HG02798 (cell line): ENCODE data around the gene TTC21B.

Experiments used
- ATAC-seq: cut with Tn5 transposase; IDR thresholded peaks from one replicate; pipeline ENCODE4 v1.9.1; 2021; ENCODE audit warnings: mild to moderate bottlenecking; ENCODE audit not compliant: unreplicated experiment, poor library complexity

The TTC21B gene

DNA sequence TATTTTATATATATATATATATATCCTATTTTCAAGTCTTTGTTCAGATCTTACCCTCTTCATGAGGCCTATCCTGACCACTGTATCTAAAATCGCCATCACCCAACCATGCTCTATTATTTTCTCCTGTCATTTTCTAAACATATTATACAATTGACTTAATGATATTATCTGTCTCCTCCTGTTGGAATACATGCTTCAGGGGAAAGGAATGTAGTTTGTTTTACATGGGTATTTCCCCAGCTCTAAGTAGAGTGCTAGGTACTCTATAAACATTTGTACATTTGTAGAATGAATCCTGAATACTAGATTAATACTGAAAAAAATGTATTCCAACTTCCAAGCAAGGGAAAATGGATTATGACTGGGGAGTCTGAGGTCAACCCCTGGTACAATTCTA lies 26.2 kb downstream of the TTC21B start:
- no peak for ATAC-seq

DNA sequence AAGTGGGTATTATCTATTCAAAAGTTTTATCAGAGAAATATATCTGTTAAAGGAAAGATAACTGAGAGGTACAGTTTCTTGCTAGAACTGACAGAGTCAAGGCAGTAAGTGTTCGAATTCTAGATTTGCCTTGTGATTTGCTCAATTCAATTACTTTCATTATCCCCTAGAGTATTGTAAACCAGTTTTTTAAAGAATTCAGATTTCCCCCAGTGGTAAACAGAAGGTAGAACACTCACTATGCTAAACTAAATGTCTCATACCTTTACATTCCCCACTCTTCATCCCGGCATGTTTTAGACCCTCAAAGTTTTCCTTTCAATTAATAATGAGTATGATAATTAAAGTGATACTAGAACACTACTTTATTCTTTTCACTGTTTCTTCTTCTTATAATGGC lies 28.6 kb downstream of the TTC21B start:
- ATAC-seq = no peak

DNA sequence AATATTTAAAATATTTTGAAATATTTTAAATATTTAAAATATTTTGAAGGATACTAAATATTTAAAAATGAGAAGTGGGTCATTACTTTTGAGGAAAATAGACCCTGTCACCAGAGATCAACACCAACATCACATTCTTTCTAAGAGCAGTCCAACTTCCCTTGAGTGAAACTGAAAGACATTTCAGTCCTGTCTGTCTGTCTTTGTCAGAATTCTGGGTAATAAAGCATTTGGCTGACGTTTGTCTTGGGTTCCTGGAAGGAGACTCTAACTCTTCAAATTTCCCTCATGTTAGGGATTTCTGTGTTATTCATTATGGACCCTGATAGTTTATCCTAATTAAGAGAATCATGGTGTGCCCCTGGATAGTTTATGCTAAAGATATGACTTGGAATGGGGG lies 32.8 kb downstream of the TTC21B start:
- no peak for ATAC-seq

DNA sequence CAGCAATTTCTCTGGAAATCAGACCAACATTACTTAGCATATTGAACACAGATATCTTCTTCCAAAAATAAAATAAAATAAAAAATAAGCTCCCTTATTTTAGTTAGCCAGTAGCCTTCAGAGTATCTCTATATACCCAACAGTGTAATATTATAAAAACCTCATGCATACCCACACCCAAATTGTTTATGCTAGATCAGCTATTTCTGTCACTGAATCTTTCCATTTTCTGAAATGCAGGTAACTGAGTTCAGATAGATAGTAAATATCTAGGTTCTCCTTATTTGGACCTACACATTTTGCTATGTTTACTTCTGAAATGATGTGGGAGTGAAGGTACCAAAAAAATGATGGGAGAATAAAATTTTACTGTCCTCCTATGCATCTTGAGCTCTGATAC lies 39.9 kb downstream of the TTC21B start:
- no peak for ATAC-seq

DNA sequence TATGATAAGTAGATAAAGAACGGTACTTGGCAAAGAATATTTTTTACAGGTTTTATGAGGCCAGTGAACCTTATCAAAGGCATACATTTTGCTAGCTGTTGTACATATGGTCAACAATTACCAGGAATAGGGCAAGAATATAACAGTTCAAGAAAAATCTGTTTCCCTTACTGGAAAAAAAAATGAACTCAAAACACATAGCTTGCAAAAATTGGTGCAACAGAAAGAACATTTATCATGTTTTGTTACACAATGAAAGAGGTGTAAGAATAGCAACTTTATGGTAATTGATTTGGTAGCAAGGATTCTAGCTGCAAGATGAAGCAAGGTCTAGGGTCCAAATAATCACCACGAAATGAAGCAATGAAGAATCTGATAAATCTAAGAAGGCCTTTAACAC lies 41.6 kb downstream of the TTC21B start:
- ATAC-seq = no peak

DNA sequence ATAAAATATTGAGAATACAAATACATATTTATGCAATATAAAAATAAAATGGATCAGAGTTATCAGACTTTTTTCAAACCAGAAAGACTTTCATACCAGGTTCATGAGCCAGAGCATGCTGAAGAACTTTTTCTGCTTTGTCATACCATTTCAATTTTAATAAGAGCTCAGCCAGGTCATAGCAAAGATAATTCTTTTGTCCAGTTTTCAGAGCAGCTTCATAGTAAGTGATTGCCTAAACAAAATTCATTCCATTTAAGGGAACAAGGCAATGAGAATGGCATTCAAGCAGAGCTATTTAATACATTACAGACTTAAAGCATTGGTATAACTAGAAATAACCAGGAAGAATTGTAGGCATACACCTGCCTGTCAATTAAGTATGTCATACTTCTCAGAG lies 42.3 kb downstream of the TTC21B start:
- ATAC-seq = no peak

DNA sequence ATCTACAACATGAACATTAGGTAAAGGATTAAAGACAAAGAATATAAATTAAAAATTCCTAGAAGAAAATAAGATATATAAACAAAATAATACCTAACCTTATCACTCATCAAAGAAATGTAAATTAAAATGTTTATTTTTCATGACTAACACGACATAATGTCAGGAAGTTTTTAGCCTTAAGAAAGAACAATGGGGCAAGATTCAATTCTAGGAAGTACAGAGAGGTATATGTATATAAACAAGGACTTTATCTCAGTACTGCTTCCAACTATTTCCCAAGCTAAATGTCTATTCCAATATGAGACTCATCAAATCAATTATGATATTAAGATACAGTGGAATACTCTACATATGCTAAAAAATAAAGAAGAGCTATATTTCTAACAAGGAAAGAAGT lies 44.1 kb downstream of the TTC21B start:
- no peak for ATAC-seq

DNA sequence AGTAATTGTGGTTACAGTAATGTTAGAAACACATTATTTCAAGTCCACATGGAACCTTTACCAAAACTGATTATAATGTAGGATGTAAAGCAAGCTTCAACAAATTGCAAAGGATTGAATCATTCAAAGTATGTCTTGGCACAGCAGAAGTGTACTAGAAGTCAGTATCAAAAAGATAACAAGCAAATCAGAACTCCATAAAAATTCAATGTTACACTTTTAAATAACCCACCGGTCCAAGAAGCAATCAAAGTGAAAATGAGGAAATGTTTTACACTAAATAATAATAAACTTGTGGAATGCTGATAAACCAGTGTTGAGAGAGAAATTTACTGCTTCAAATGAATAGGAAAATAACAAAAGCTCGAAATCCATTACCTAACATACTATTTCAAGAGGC lies 47.7 kb downstream of the TTC21B start:
- no peak for ATAC-seq

DNA sequence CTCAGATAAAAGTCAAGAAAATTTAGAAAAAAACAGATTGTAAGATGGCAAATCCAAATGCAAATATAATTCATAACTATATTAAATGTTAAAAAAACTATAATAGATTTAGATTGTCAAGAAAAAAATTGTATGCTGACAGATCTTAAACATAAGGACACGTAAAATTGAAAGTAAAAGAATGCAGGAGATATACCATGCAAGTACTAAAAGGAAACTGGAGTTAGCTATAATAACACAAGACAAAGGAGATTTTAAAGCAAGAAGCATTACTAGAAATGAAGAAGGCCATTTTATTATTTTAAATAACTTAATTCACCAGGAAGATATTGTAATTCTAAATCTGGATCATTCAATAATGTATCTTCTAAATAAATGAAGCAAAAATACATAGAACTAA lies 48.3 kb downstream of the TTC21B start:
- no peak for ATAC-seq

DNA sequence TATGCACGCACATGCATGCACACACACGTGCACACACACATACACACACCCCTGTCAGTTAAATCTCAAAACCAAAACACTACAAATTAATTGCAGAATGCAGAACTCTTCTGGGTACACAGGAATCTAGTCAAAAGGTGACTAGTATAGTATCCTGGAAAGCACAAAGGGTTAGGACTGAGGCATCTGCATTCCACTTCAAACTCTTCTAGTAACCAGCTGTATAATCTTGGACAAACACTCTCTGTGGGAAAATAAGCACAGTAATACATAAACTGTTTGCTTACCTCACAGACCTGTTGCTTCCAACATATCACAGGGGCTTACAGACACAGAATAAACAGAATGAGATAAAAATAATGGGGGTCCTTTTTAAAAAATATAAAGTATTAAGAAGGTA lies 49.1 kb downstream of the TTC21B start:
- ATAC-seq = no peak

DNA sequence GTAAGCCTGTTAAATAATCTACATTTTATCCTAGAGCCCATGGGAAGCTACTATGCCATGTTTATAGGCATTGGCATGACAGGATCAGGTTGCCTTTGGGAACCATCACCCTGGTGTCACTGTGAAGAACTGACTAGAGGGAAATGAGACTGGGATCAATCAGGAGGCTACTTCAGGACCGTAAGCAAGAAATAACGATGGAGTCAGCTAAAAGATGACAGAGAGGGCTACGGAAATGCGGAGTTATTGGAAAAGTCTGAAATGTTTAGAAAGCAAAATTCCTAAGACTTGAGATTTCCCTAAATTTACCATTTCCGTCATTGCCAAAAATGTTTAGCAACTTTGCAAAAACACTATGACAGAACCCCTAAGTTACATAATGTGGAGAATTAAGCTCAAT lies 50.2 kb downstream of the TTC21B start:
- ATAC-seq = no peak

DNA sequence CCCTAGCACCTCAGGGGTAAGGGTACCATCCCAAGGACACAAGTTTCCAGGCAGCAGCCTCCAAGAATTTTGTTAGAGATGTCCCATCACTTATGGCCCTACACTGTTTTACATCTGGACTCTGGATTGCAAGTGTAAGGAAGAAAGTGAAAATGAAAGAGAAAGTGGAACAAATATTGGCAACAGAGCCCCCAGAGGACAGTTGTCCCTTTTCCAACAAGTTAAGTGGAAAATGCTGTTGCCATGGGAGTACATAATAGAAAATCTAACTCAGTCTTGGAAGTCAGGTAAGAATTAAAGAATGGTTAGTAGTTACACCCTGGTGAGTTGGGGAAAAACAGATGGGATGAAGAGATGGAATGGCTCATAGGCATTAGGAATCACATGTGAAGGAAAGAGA lies 50.6 kb downstream of the TTC21B start:
- ATAC-seq = peak; percentile 56

DNA sequence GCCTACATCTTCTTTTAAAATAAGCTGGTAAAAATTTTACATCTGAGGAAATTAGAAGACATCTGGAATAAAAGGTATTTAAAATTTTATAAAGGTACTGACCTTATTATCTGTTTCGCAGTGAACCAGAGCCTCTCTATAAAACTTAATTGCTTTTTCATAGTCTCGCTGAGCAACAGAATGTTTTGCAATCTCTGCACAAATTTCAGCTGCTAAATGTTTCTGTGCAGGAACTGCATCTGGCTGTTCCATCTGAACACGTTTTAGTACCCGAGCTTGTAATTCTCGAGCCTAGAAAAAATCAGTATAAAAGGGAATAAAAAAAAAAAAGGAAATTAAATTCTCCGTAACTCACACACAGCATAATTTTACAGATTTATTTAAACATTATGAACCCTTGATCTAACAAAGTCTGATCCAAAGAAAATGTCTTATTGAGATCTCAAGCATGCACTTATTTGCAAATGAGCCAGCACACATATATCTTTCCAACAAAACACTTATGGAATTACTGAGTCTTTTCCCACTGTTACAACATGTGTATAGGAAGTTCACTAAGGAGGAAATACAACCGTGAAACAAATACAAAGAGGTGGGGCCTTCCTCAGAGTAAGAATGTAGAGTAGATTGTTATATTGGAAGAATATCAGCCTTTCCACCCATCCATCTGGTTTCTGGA lies 51.8 kb downstream of the TTC21B start:
- ATAC-seq = no peak

DNA sequence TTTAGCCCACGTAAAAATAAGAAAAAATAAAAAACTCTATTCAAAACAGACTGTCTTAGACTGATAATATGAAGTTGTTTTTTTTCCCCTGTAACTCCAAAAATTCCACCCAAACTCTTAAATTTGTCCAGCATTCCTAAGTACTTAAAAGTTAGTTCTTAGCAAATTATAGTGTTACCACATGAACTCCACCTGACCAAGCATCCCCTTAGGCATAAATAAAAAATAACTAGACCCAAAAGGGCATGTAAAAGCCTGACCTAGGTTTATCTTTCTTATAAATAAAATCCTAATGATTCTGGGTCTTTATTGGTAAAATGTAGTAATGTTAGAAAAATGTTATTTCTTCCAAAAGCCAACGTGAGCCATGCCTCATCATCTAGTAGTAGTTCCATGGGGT lies 54.3 kb downstream of the TTC21B start:
- ATAC-seq = no peak

DNA sequence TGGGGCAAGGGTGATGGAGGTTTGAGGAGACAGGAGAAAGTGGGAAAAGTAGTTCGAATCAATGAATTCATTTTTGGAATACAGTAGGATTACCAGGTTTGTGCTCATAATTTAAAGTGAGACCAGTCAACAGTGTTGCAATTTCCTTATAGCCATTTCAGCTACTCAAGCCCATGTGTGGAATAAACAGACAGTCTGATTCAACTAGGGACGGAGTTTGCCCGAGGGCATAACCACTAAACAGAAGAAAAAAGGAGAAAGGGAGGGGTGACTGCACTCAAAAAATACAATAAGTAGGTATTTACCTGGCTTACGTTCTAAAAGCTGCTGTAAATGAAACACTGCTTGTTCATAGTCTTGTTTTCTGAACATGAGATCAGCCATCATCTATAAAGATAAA lies 55.2 kb downstream of the TTC21B start:
- ATAC-seq = no peak

DNA sequence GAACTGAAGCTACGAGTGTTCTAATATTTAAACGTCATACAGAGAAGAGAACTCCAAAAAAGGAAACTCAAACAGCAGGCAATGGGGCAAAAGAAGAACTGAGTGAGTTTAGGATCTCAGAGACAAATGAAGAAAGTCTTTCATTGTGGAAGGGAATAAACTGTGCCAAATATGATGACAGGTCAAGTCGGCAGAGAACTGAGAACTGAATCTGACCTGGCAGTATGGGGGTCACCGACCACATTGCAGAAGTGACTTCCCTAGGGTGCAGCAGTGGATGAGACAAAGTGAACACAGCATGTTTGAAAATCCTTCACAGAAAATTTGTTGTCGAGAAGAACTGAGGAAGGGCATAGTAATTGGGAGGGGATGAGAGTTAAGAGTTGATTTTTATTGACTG lies 55.9 kb downstream of the TTC21B start:
- peak; percentile 56 for ATAC-seq

DNA sequence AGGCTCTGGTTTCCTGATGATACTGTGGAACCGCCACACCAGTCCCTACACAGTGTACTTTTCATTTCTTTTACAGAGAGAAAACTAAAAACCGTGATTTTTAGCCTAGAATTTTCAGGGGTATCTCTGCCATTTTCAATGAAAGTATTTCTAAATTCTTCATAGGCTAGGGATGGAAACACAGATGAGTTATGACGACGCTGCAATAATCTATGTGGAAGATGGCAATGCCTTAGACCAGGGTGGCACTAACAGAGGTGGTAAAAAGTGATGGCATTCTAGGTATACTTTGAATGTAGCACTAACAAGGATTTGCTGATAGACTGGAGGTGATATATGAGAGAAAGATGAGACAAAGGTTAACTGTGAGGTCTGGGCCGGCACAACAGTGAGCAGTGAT lies 56.5 kb downstream of the TTC21B start:
- no peak for ATAC-seq

DNA sequence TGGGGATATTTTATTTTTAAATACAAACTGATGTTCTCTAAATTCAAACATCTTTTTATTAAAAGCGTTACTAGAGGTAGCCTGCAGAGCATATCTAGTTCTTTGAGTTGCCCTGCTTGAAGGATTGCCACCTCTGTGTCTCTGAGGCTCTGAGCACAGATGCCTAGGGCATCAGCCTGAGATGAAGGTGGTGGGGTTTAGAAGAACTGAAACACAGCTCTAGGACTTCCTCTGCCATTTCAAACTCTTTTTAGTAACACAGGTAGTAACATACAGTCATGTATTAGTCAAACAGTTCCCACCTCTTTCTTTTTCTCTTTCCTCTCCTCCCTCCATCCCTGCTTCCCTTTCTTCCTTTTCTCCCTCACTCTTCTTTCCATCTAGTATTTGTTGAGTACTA lies 57.6 kb downstream of the TTC21B start:
- ATAC-seq = peak; percentile 99

DNA sequence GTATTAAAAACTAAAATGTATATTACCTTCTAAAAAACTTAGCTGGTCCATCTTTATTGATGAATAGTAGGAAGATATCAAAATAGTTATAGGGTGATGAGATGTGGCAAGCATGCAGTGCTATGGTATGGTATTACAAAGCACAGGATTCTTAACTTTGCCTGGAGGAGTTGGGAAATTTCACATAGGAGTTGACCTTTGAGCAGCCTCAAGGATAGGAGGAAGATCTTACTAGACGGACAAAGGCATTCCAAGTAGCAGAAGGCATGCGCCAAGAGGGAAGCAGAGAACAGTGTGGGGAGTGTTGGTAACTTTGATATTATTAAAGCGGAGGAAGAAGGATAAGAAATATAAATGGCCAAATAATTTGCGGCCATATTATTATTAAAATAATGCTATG lies 60.0 kb downstream of the TTC21B start:
- no peak for ATAC-seq

DNA sequence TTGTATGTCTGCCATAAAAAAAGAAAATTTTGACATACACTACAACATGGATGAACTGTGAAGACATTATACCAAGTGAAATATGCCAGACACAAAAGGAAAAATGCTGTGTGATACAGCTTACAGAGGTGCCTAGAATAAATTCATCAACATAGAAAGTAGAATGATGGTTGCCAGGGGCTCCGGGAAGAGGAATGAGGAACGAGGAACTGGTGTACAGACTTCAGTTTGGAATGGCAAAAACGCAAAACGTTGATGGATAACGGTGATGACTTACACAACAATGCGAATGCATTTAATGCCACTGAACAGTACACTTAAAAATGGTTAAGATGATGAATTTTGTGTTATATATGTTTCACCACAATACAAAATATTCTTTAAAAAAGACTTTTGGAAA lies 61.0 kb downstream of the TTC21B start:
- ATAC-seq = no peak

DNA sequence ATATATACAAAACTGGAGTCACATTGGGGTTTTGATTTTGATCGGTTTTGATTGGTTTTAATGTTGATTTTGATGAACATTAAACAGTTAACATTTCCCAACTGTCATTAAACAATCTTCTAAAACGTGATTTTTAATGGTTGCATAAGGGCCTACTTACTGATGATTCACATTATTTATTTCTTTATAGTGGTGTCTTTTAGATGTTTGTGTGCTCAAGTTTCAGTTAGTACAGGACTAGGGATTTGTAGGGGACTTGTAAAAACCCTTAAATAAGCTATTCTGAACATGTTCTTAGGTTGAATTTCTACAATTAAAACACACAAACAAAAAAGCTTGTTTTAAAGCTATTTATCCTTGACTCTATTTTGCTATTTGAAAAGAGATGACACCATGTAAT lies 61.6 kb downstream of the TTC21B start:
- no peak for ATAC-seq

DNA sequence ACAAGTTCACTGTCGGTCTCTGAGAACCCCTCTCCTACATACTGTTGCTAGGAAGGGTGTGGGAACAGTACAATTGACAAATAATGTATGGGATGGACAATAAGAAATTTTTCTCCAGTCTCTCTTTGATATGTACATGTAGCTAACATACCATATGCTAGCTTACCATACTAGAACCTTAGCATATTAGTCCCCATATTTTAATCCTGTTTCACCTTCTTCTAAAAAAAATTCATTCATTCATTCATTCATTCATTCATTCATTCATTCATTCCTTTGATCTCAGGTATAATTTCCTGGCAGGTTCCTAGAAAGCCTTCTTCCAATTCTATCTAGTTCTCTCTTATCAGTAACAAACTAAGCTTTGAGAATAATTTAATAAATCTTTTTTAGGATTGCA lies 62.2 kb downstream of the TTC21B start:
- ATAC-seq = no peak

DNA sequence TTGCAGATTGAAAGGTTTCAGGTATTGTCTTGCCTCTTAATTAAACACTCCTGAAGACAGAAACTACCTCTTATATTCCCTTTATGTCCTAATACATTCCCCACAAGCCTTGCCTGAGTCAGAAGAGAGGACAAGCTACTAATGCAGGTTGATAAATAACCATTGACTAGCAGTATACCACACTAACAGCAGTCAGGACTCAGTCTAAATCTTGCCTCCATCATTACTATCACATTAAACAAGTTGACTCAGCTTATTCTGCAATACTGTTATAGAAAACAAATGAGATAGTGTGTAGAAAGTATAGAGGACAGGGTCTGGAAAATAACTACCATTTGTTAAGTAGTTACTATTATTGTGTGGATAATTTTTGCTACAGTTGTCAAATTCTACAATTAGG lies 63.8 kb downstream of the TTC21B start:
- ATAC-seq = no peak
